ENCODE data around the gene LRP2.
A peak's percentile ranks its signal among the peaks of the same experiment; 100 is the strongest.
"Not testable (repeated sequence)": the region's sequence is repeated elsewhere in the genome, so short reads cannot be mapped to it uniquely, and the experiment has no call there.

The LRP2 gene

GRCh38 chr2:169164311-169164710 is 198.0 kb downstream of the LRP2 start:
- DNase-seq, result no peak

GRCh38 chr2:169162613-169163012 is 199.7 kb downstream of the LRP2 start:
- DNase-seq, result no peak

GRCh38 chr2:169160926-169161481 is 201.3 kb downstream of the LRP2 start:
- DNase-seq, result no peak

GRCh38 chr2:169159686-169160085 is 202.6 kb downstream of the LRP2 start:
- DNase-seq, result no peak

- no peak for DNase-seq
Observed at GRCh38 chr2:169158874-169159273, 203.5 kb downstream of the LRP2 start.

- DNase-seq, result no peak
Observed at GRCh38 chr2:169146220-169146619, 216.1 kb downstream of the LRP2 start.

- DNase-seq, result no peak
Observed at GRCh38 chr2:169143998-169144397, 218.3 kb downstream of the LRP2 start.

GRCh38 chr2:169141713-169142352 is 220.5 kb downstream of the LRP2 start:
- peak; percentile 55 for DNase-seq

GRCh38 chr2:169139993-169140767 is 222.2 kb downstream of the LRP2 start:
- DNase-seq, result no peak

GRCh38 chr2:169139145-169139544 is 223.2 kb downstream of the LRP2 start:
- DNase-seq, result no peak

GRCh38 chr2:169137924-169138323 is 224.4 kb downstream of the LRP2 start:
- DNase-seq, result no peak

- DNase-seq, result no peak
Observed at GRCh38 chr2:169136885-169137534, 225.3 kb downstream of the LRP2 start.

GRCh38 chr2:169136428-169136827 is 225.9 kb downstream of the LRP2 start:
- DNase-seq, result not testable (repeated sequence)

GRCh38 chr2:169134272-169134671 is 228.1 kb downstream of the LRP2 start:
- DNase-seq, result not testable (repeated sequence)

GRCh38 chr2:169131587-169132512 is 230.5 kb downstream of the LRP2 start:
- DNase-seq, result no peak

GRCh38 chr2:169129703-169130243 is 232.6 kb downstream of the LRP2 start:
- DNase-seq, result no peak

- DNase-seq, result no peak
Observed at GRCh38 chr2:169119851-169120250, 242.5 kb downstream of the LRP2 start.

GRCh38 chr2:169119123-169119760 is 243.1 kb downstream of the LRP2 start:
- no peak for DNase-seq

GRCh38 chr2:169118060-169118459 is 244.3 kb downstream of the LRP2 start:
- no peak for DNase-seq

- DNase-seq, result no peak
Observed at GRCh38 chr2:169116993-169117392, 245.3 kb downstream of the LRP2 start.

GRCh38 chr2:169116327-169116726 is 246.0 kb downstream of the LRP2 start:
- no peak for DNase-seq

- DNase-seq, result no peak
Observed at GRCh38 chr2:169114056-169114455, 248.3 kb downstream of the LRP2 start.
